Adipocyte (in vitro differentiated cells): ENCODE results near the gene SLIT3.

Experiments used
- DNase-seq: peaks from one replicate; pipeline ENCODE4 v3.0.0-alpha.2; 2015; ENCODE audit warnings: low read depth
- H3K27me3 ChIP-seq: replicated peaks from 2 replicates; pipeline ENCODE4 v1.7.0; 2013; ENCODE audit warnings: mild to moderate bottlenecking, low read length, moderate library complexity; ENCODE audit not compliant: control insufficient read depth, insufficient read depth
- H3K36me3 ChIP-seq: 2 replicates; pipeline ENCODE4 v1.7.0; 2013; ENCODE audit warnings: low read length, mild to moderate bottlenecking, moderate library complexity; ENCODE audit not compliant: control insufficient read depth, insufficient read depth, severe bottlenecking
- H3K4me1 ChIP-seq: 2 replicates; pipeline ENCODE4 v1.7.0; 2013; ENCODE audit warnings: mild to moderate bottlenecking, low read length, moderate library complexity; ENCODE audit not compliant: control insufficient read depth, insufficient read depth
- H3K4me3 ChIP-seq: 2 replicates; pipeline ENCODE4 v1.7.0; 2013; ENCODE audit warnings: mild to moderate bottlenecking, low read length, moderate library complexity
- H3K9ac ChIP-seq: 2 replicates; pipeline ENCODE4 v1.7.0; 2013; ENCODE audit warnings: mild to moderate bottlenecking, low read length, moderate library complexity
- H3K9me3 ChIP-seq: 2 replicates; pipeline ENCODE4 v1.7.0; 2013; ENCODE audit warnings: mild to moderate bottlenecking, low read length, moderate library complexity; ENCODE audit not compliant: control insufficient read depth

SLIT3 gene

GRCh38 chr5:169088028-169088725, 212.8 kb downstream of the SLIT3 start:
- Histone ChIP-seq H3K36me3 (peaks cover 10% of the 10 kb centered on the region), H3K4me3 (no peak overlapping the region), H3K27me3 (no peaks in the 10 kb centered on the region), H3K9me3 (no peaks in the 10 kb centered on the region), H3K4me1 (no peaks in the 10 kb centered on the region), H3K9ac (no peak overlapping the region)
- no peak for DNase-seq

GRCh38 chr5:169085636-169086035, 215.3 kb downstream of the SLIT3 start:
- no peak for DNase-seq
- Histone ChIP-seq H3K9me3 (no peaks in the 10 kb centered on the region), H3K4me3 (no peak overlapping the region), H3K36me3 (peaks cover 7% of the 10 kb centered on the region), H3K4me1 (no peaks in the 10 kb centered on the region), H3K27me3 (no peaks in the 10 kb centered on the region), H3K9ac (no peak overlapping the region)

GRCh38 chr5:169085212-169085611, 215.7 kb downstream of the SLIT3 start:
- Histone ChIP-seq H3K4me3 (no peak overlapping the region), H3K27me3 (no peaks in the 10 kb centered on the region), H3K9me3 (no peaks in the 10 kb centered on the region), H3K9ac (no peak overlapping the region), H3K4me1 (no peaks in the 10 kb centered on the region), H3K36me3 (peaks cover 4% of the 10 kb centered on the region)
- DNase-seq: no peak

GRCh38 chr5:169084775-169085174, 216.2 kb downstream of the SLIT3 start:
- no peak overlapping the region for H3K9ac ChIP-seq
- no peak overlapping the region for H3K4me3 ChIP-seq
- no peaks in the 10 kb centered on the region for H3K9me3 ChIP-seq
- DNase-seq: no peak
- H3K4me1 ChIP-seq: no peaks in the 10 kb centered on the region
- no peaks in the 10 kb centered on the region for H3K27me3 ChIP-seq
- peaks cover 2% of the 10 kb centered on the region for H3K36me3 ChIP-seq

- H3K9me3 ChIP-seq: no peaks in the 10 kb centered on the region
- H3K9ac ChIP-seq: no peak overlapping the region
- H3K27me3 ChIP-seq: no peaks in the 10 kb centered on the region
- H3K36me3 ChIP-seq: no peaks in the 10 kb centered on the region
- no peak for DNase-seq
- no peak overlapping the region for H3K4me3 ChIP-seq
- no peaks in the 10 kb centered on the region for H3K4me1 ChIP-seq
These were observed 217.4 kb downstream of the SLIT3 start for GRCh38 chr5:169083394-169084018.

- no peak for DNase-seq
- H3K4me1 ChIP-seq: no peaks in the 10 kb centered on the region
- no peak overlapping the region for H3K9ac ChIP-seq
- H3K36me3 ChIP-seq: no peaks in the 10 kb centered on the region
- H3K9me3 ChIP-seq: no peaks in the 10 kb centered on the region
- no peaks in the 10 kb centered on the region for H3K27me3 ChIP-seq
- no peak overlapping the region for H3K4me3 ChIP-seq
These were observed 219.8 kb downstream of the SLIT3 start for GRCh38 chr5:169081000-169081724.

GRCh38 chr5:169080448-169080911, 220.5 kb downstream of the SLIT3 start:
- Histone ChIP-seq H3K4me3 (no peak overlapping the region), H3K9ac (no peak overlapping the region), H3K9me3 (no peaks in the 10 kb centered on the region), H3K36me3 (no peaks in the 10 kb centered on the region), H3K27me3 (no peaks in the 10 kb centered on the region), H3K4me1 (no peaks in the 10 kb centered on the region)
- no peak for DNase-seq

- H3K27me3 ChIP-seq: no peaks in the 10 kb centered on the region
- H3K9ac ChIP-seq: no peak overlapping the region
- no peak for DNase-seq
- H3K4me3 ChIP-seq: no peak overlapping the region
- no peaks in the 10 kb centered on the region for H3K4me1 ChIP-seq
- no peaks in the 10 kb centered on the region for H3K9me3 ChIP-seq
- H3K36me3 ChIP-seq: peaks cover 5% of the 10 kb centered on the region
These were observed 221.2 kb downstream of the SLIT3 start for GRCh38 chr5:169079697-169080096.

GRCh38 chr5:169074839-169075238, 226.1 kb downstream of the SLIT3 start:
- no peak for DNase-seq
- H3K9me3 ChIP-seq: no peaks in the 10 kb centered on the region
- no peak overlapping the region for H3K4me3 ChIP-seq
- H3K36me3 ChIP-seq: peaks cover 21% of the 10 kb centered on the region
- no peaks in the 10 kb centered on the region for H3K4me1 ChIP-seq
- no peak overlapping the region for H3K9ac ChIP-seq
- H3K27me3 ChIP-seq: no peaks in the 10 kb centered on the region

- Histone ChIP-seq H3K36me3 (peaks cover 21% of the 10 kb centered on the region), H3K4me3 (no peak overlapping the region), H3K4me1 (no peaks in the 10 kb centered on the region), H3K9me3 (no peaks in the 10 kb centered on the region), H3K9ac (no peak overlapping the region), H3K27me3 (no peaks in the 10 kb centered on the region)
- DNase-seq: no peak
These were observed 228.7 kb downstream of the SLIT3 start for GRCh38 chr5:169072233-169072632.

- peaks cover 21% of the 10 kb centered on the region for H3K36me3 ChIP-seq
- H3K27me3 ChIP-seq: no peaks in the 10 kb centered on the region
- DNase-seq: no peak
- no peak overlapping the region for H3K4me3 ChIP-seq
- H3K4me1 ChIP-seq: peaks cover 7% of the 10 kb centered on the region
- H3K9ac ChIP-seq: no peak overlapping the region
- no peaks in the 10 kb centered on the region for H3K9me3 ChIP-seq
These were observed 230.5 kb downstream of the SLIT3 start for GRCh38 chr5:169070413-169070812.
